ENCODE measurements around the gene SH3PXD2A.

- no peak for TF ChIP-seq ZNF24 (IDR thresholded peaks at IDR 0.05)
- TF ChIP-seq STAT1 (conservative IDR thresholded peaks at IDR 0.05) = no peak
Measured at GRCh38 chr10:103720964-103721335, 134.4 kb downstream of the SH3PXD2A start.

Data from GM12878 (cell line).